Kidney (tissue), 14 donors: ENCODE measurements around the gene UGT1A1. TPM values are rescaled to one million over a fixed set of nuclear protein-coding genes. Genes with fewer than 3 reads are reported as not detected.

Experiments used
- DNase-seq, 5 donors: peaks; one replicate each; pipeline ENCODE4 v3.0.0-alpha.2; 2013 to 2020
- FAIRE-seq: peaks from 2 replicates; lab custom pipeline; 2012; peaks lifted over from hg19 to GRCh38; lab: Jason Lieb, UNC
- H3K27ac ChIP-seq, 2 donors: one replicate each; pipeline ENCODE4 v1.7.0; 2013; ENCODE audit warnings: low read depth in 2 of 2, low read length in 2 of 2, inconsistent platforms in 1 of 2
- H3K27me3 ChIP-seq: one replicate; pipeline ENCODE4 v1.7.1; 2013; ENCODE audit warnings: low read length, inconsistent platforms; ENCODE audit not compliant: control insufficient read depth, insufficient read depth
- H3K36me3 ChIP-seq, 3 donors: one replicate each; pipeline versions ENCODE4 v1.7.0 to v1.7.1; 2013; ENCODE audit warnings: low read length in 3 of 3, control low read depth in 1 of 3, inconsistent platforms in 1 of 3; ENCODE audit not compliant: insufficient read depth in 3 of 3, control insufficient read depth in 2 of 3
- H3K4me1 ChIP-seq, 3 donors: one replicate each; pipeline versions ENCODE4 v1.7.0 to v1.7.1; 2013; ENCODE audit warnings: low read length in 3 of 3, inconsistent platforms in 1 of 3, low read depth in 1 of 3; ENCODE audit not compliant: control insufficient read depth in 2 of 3, insufficient read depth in 2 of 3
- H3K4me3 ChIP-seq, 3 donors: one replicate each; pipeline versions ENCODE4 v1.7.0 to v1.8.1; 2013; ENCODE audit warnings: low read length in 3 of 3, control low read depth in 1 of 3, inconsistent platforms in 1 of 3
- H3K9ac ChIP-seq, 3 donors: one replicate each; pipeline versions ENCODE4 v1.7.0 to v1.7.1; 2013; ENCODE audit warnings: low read length in 3 of 3, control low read depth in 1 of 3, inconsistent platforms in 1 of 3
- H3K9me3 ChIP-seq, 3 donors: one replicate each; pipeline versions ENCODE4 v1.7.0 to v1.7.1; 2013; ENCODE audit warnings: low read length in 3 of 3, control low read depth in 1 of 3, inconsistent platforms in 1 of 3; ENCODE audit not compliant: control insufficient read depth in 2 of 3, insufficient read depth in 1 of 3
- CTCF ChIP-seq: IDR thresholded peaks from 3 replicates; pipeline ENCODE4 v1.5.1; 2012; ENCODE audit warnings: mild to moderate bottlenecking, moderate library complexity, borderline replicate concordance; ENCODE audit not compliant: insufficient read depth; ENCODE audit errors: extremely low read depth
- intact Hi-C: fragments of 100-400 bp; cut with DNase I; formaldehyde crosslinking; loops from one replicate; pipeline ENCODE4 v1.11.1; 2022
- polyA plus RNA-seq: library from polyadenylated mRNA; stranded (reverse); fragments of 350-450 nt; fragmentation: Illumina TruSeq; extraction: RNeasy Lipid Tissue Mini Kit (QIAGEN cat#74804); gene quantifications from one replicate; pipeline ENCODE4 v1.2.3, GENCODE V29; 2014; ENCODE audit warnings: low read depth, low replicate concordance; ENCODE audit not compliant: insufficient read depth
- total RNA-seq: library from RNA; stranded (reverse); fragmentation: NEBNext Ultra II Directional; extraction: Animal tissue kit (Norgen Biotek cat#: 25700); gene quantifications from one replicate; pipeline ENCODE4 v1.2.1, GENCODE V29; 2021
- donor health status: control.
- donor health status: control.
- donor health status: control.
- donor health status: control.
- donor health status: control.
- donor health status: DM: yes; HTN: yes; CAD: no.
- donor health status: Normal renal cell carcinoma (clear cell type).

The UGT1A1 gene
- total and polyA plus RNA-seq, 2 donors from 2014 or later, result 1.4 to 3.6 TPM

GRCh38 chr2:233807966-233808935, 48.2 kb downstream of the UGT1A1 start:
- FAIRE-seq, result no peak
- intact Hi-C loops, result no loop called here
- no peak for TF ChIP-seq CTCF

GRCh38 chr2:233810385-233810784, 50.3 kb downstream of the UGT1A1 start:
- Histone ChIP-seq H3K27ac (no peak overlapping the region), H3K9ac (no peak overlapping the region), H3K27me3 (no peaks in the 10 kb centered on the region), H3K4me3 (no peak overlapping the region), H3K4me1 (no peaks in the 10 kb centered on the region), H3K9me3 (no peaks in the 10 kb centered on the region), H3K36me3 (no peaks in the 10 kb centered on the region)
- intact Hi-C loops, result no loop called here
- no peak for FAIRE-seq
- peak in 1 of 5 donors; percentile 2 for DNase-seq
- no peak for TF ChIP-seq CTCF

More at GRCh38 chr2:233807966-233808935, 48.2 kb downstream of the UGT1A1 start:
- H3K36me3 ChIP-seq, result no peaks in the 10 kb centered on the region
- no peaks in the 10 kb centered on the region for H3K4me1 ChIP-seq
- no peak overlapping the region for H3K4me3 ChIP-seq
- DNase-seq, result peak in 3 of 5 donors; percentile 3 to 46 (median 7)
- no peaks in the 10 kb centered on the region for H3K9me3 ChIP-seq
- no peak overlapping the region for H3K27ac ChIP-seq
- no peak overlapping the region for H3K9ac ChIP-seq
- H3K27me3 ChIP-seq, result no peaks in the 10 kb centered on the region

- Histone ChIP-seq H3K36me3 (no peaks in the 10 kb centered on the region), H3K9ac (no peak overlapping the region), H3K27ac (no peak overlapping the region), H3K4me1 (no peaks in the 10 kb centered on the region), H3K27me3 (no peaks in the 10 kb centered on the region), H3K9me3 (no peaks in the 10 kb centered on the region), H3K4me3 (no peak overlapping the region)
- no peak for TF ChIP-seq CTCF
- DNase-seq (peak in 1 of 5 donors; percentile 1), FAIRE-seq (no peak)
- intact Hi-C loops, result no loop called here
Measured at GRCh38 chr2:233811087-233811486, 51.0 kb downstream of the UGT1A1 start.
